ENCODE results near the gene SIMC1.

- no peak for TF ChIP-seq TCF7L2 (IDR thresholded peaks at IDR 0.05; ENCODE audit: borderline replicate concordance, extremely low read depth, insufficient read depth, insufficient read length)
- TF ChIP-seq CTCF (IDR thresholded peaks at IDR 0.05 in 2 of 3, conservative IDR thresholded peaks at IDR 0.05 in 1 of 3; ENCODE audit: borderline replicate concordance in 1 of 3, insufficient read depth in 1 of 3, low read depth in 2 of 3, low read length in 2 of 3), result no peak
- no peak for TF ChIP-seq YY1 (IDR thresholded peaks at IDR 0.05; ENCODE audit: extremely low read depth, insufficient replicate concordance, low read depth, low read length)
- no peak for TF ChIP-seq POLR2A (IDR thresholded peaks at IDR 0.05; ENCODE audit: borderline replicate concordance, extremely low read depth, insufficient read depth, insufficient read length)
These were observed 146.2 kb downstream of the SIMC1 start for GRCh38 chr5:176384366-176384930.
